Measurements from ENCODE around the gene CIZ1.

The CIZ1 gene

DNA sequence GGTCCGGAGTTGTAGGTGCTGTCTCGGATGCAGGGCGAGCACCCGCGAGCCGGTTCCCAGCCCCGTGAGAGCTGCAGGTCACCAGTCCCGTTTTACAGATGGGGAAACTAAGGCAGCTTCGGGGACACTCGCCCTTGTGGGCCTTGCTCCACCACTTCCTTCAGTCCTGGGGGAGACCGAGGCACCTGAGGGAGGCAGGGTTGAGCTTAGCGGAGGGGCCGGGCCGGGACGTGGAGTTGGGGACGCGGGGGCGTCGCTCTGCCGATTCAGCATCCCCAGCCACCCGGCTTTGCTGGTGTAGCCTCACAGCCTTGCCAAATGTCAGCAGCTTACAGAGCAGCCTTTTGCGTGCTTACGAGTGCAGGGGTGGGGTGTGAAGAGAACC lies 30.8 kb downstream of the CIZ1 start:
- Histone ChIP-seq H3K9me3 (no peaks in the 10 kb centered on the region), H3K4me1 (peaks cover 0 to 34% (median 21%) of the 10 kb centered on the region in 4 donors), H3K36me3 (peaks cover 14 to 34% (median 25%) of the 10 kb centered on the region in 3 donors), H3K27ac (peak overlapping the region; percentile 53 to 73), H3K27me3 (no peaks in the 10 kb centered on the region), H3K4me3 (peak overlapping the region; percentile 74 to 86)
- DNase-seq = no peak
- intact Hi-C loops (cut with DNase I; ENCODE audit: low total_unique reads) = no loop called here
- TF ChIP-seq, protein P1, sequence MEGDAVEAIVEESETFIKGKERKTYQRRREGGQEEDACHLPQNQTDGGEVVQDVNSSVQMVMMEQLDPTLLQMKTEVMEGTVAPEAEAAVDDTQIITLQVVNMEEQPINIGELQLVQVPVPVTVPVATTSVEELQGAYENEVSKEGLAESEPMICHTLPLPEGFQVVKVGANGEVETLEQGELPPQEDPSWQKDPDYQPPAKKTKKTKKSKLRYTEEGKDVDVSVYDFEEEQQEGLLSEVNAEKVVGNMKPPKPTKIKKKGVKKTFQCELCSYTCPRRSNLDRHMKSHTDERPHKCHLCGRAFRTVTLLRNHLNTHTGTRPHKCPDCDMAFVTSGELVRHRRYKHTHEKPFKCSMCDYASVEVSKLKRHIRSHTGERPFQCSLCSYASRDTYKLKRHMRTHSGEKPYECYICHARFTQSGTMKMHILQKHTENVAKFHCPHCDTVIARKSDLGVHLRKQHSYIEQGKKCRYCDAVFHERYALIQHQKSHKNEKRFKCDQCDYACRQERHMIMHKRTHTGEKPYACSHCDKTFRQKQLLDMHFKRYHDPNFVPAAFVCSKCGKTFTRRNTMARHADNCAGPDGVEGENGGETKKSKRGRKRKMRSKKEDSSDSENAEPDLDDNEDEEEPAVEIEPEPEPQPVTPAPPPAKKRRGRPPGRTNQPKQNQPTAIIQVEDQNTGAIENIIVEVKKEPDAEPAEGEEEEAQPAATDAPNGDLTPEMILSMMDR (IDR thresholded peaks at IDR 0.05) = no peak

- intact Hi-C loops (cut with DNase I; ENCODE audit: low total_unique reads) = no loop called here
These were observed 31.4 kb downstream of the CIZ1 start, which contains the start of gene BBLN for GRCh38 chr9:128159784-128160602. BBLN (plus strand) TSS chr9:128160265; CDS start chr9:128160408, 143 bp downstream.

DNA sequence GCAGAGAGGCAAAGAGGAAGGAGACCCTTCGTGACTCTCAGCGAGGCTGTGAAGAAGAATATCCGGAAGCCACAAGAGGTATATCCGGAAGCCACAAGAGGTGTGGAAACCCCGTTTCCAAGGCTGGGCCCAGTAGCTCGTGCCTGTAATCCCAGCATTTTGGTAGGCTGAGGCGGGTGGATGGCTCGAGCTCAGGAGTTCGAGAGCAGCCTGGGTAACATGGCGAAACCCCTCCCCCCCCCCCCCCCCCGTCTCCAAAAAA lies 31.9 kb downstream of the CIZ1 start:
- Histone ChIP-seq H3K4me3 (peak overlapping the region; percentile 74 to 86), H3K4me1 (peaks cover 0 to 34% (median 21%) of the 10 kb centered on the region in 4 donors), H3K27ac (peak overlapping the region; percentile 59 to 73), H3K27me3 (no peaks in the 10 kb centered on the region), H3K9me3 (no peaks in the 10 kb centered on the region), H3K36me3 (peaks cover 10 to 23% (median 17%) of the 10 kb centered on the region in 3 donors)
- intact Hi-C loops (cut with DNase I; ENCODE audit: low total_unique reads) = no loop called here
- no peak for DNase-seq
- TF ChIP-seq, protein P1 (IDR thresholded peaks at IDR 0.05) = no peak

More at GRCh38 chr9:128159784-128160602, 31.4 kb downstream of the CIZ1 start, which contains the start of gene BBLN:
- Histone ChIP-seq H3K36me3 (peaks cover 12 to 29% (median 22%) of the 10 kb centered on the region in 3 donors), H3K27me3 (no peaks in the 10 kb centered on the region), H3K9me3 (no peaks in the 10 kb centered on the region), H3K4me1 (peaks cover 0 to 34% (median 21%) of the 10 kb centered on the region in 4 donors), H3K4me3 (peak within 1 kb of the TSS; percentile 74 to 86), H3K27ac (peak within 1 kb of the TSS; percentile 59 to 73)
- DNase-seq = peak; percentile 92 to 98
- TF ChIP-seq, protein P1 (IDR thresholded peaks at IDR 0.05) = no peak

- Histone ChIP-seq H3K27me3 (no peaks in the 10 kb centered on the region), H3K4me1 (peaks cover 0 to 12% (median 7%) of the 10 kb centered on the region in 4 donors), H3K4me3 (no peak overlapping the region), H3K9me3 (no peaks in the 10 kb centered on the region), H3K27ac (no peak overlapping the region), H3K36me3 (no peaks in the 10 kb centered on the region)
- intact Hi-C loops (cut with DNase I; ENCODE audit: low total_unique reads) = no loop called here
- TF ChIP-seq, protein P1 (IDR thresholded peaks at IDR 0.05) = no peak
- no peak for DNase-seq
These were observed 35.5 kb downstream of the CIZ1 start for GRCh38 chr9:128155736-128156500.

- H3K4me3 ChIP-seq = no peak overlapping the region
- TF ChIP-seq, protein P1 (IDR thresholded peaks at IDR 0.05) = no peak
- peaks cover 0 to 4% (median 0%) of the 10 kb centered on the region in 4 donors for H3K4me1 ChIP-seq
- H3K27ac ChIP-seq = no peak overlapping the region
- intact Hi-C loops (cut with DNase I; ENCODE audit: low total_unique reads) = no loop called here
- H3K36me3 ChIP-seq = no peaks in the 10 kb centered on the region
- no peak for DNase-seq
- no peaks in the 10 kb centered on the region for H3K27me3 ChIP-seq
- no peaks in the 10 kb centered on the region for H3K9me3 ChIP-seq
These were observed 37.3 kb downstream of the CIZ1 start for GRCh38 chr9:128153947-128154695.

All from tibial artery (tissue), 4 donors.